Thyroid gland (tissue), 4 donors: ENCODE results near the gene GALNT8. TPM values are rescaled to one million over a fixed set of nuclear protein-coding genes. Genes with fewer than 3 reads are reported as not detected.

Source experiments
- DNase-seq, 2 donors: peaks; one replicate each; pipeline ENCODE4 v3.0.0-alpha.2; 2019
- H3K27ac ChIP-seq, 3 donors: fragments of 200-600 bp; sonication (generic); 1 replicate in 2 of 3; 2 replicates in 1 of 3; pipeline ENCODE4 v1.5.1; 2016 to 2019; ENCODE audit warnings: mild to moderate bottlenecking in 1 of 3, moderate library complexity in 1 of 3
- H3K27me3 ChIP-seq: fragments of 200-600 bp; sonication (generic); one replicate; pipeline ENCODE4 v1.5.1; 2019
- H3K36me3 ChIP-seq, 2 donors: fragments of 200-600 bp; sonication (generic); one replicate each; pipeline ENCODE4 v1.5.1; 2016 to 2019
- H3K4me1 ChIP-seq, 2 donors: fragments of 200-600 bp; sonication (generic); one replicate each; pipeline ENCODE4 v1.5.1; 2017 to 2019
- H3K4me3 ChIP-seq, 3 donors: fragments of 200-600 bp; sonication (generic); replicated peaks in 1 of 3; 1 replicate in 2 of 3; 2 replicates in 1 of 3; pipeline ENCODE4 v1.5.1; 2016; ENCODE audit warnings: mild to moderate bottlenecking in 1 of 3
- H3K9me3 ChIP-seq: fragments of 200-600 bp; sonication (generic); one replicate; pipeline ENCODE4 v1.5.1; 2017
- POLR2A ChIP-seq, 2 donors: fragments of 450-650 bp; IDR thresholded peaks; one replicate each; pipeline ENCODE4 v1.6.1; 2017; ENCODE audit warnings: antibody characterized with exemption in 2 of 2, mild to moderate bottlenecking in 2 of 2, moderate library complexity in 1 of 2
- WGBS, 2 donors: methylation state at CpG; one replicate each; pipeline ENCODE4 v1.1.5; 2017; 5-methylcytosine and 5-hydroxymethylcytosine counted together
- intact Hi-C: fragments of 100-400 bp; cut with DNase I; formaldehyde crosslinking; loops from one replicate; pipeline ENCODE4 v1.15.1; 2023
- total RNA-seq, 4 donors: library from RNA; depleted of rRNA; stranded (reverse); fragments of >200 nt; gene quantifications; one replicate each; pipeline ENCODE4 v1.2.3, GENCODE V29; 2016
- TF ChIP-seq, protein P1 (sequence below), 6 experiments: fragments of 200-600 bp in 3 of 6; fragments of 450-650 bp in 3 of 6; sonication (generic) in 3 of 6; IDR thresholded peaks; one replicate each; pipeline ENCODE4 v1.5.1; 2016 to 2019; ENCODE audit warnings: antibody characterized with exemption in 6 of 6, mild to moderate bottlenecking in 2 of 6, inconsistent platforms in 1 of 6, moderate library complexity in 1 of 6

The GALNT8 gene
- total RNA-seq, 4 donors from 2014 or later: 0.54 to 0.78 TPM; not detected in 2

DNA sequence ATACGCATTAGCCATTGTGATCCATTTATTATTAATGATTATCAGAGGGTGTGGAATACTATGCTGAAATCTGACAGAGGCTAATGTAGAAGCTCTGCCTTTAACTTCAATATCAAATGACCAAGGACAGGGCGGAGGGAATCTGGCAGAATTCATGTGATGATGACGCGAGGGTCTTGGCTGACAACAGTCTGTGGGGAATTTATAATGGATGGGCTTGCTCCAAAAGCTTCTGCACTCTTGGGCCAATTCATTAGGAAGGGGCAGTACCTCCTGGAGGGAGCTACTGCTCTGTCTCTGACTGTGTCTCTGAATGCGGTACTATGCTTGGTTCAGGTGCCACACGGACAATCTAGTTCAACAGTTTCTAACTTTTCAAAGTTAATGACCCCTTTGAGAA lies 46.2 kb downstream of the GALNT8 start:
- no peaks in the 10 kb centered on the region for H3K36me3 ChIP-seq
- H3K27me3 ChIP-seq: no peaks in the 10 kb centered on the region
- H3K27ac ChIP-seq: no peak overlapping the region
- no peak overlapping the region for H3K4me3 ChIP-seq
- intact Hi-C loops: no loop called here
- DNase-seq: no peak
- no peaks in the 10 kb centered on the region for H3K9me3 ChIP-seq
- TF ChIP-seq, protein P1, sequence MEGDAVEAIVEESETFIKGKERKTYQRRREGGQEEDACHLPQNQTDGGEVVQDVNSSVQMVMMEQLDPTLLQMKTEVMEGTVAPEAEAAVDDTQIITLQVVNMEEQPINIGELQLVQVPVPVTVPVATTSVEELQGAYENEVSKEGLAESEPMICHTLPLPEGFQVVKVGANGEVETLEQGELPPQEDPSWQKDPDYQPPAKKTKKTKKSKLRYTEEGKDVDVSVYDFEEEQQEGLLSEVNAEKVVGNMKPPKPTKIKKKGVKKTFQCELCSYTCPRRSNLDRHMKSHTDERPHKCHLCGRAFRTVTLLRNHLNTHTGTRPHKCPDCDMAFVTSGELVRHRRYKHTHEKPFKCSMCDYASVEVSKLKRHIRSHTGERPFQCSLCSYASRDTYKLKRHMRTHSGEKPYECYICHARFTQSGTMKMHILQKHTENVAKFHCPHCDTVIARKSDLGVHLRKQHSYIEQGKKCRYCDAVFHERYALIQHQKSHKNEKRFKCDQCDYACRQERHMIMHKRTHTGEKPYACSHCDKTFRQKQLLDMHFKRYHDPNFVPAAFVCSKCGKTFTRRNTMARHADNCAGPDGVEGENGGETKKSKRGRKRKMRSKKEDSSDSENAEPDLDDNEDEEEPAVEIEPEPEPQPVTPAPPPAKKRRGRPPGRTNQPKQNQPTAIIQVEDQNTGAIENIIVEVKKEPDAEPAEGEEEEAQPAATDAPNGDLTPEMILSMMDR (IDR thresholded peaks at IDR 0.05): no peak
- TF ChIP-seq POLR2A (IDR thresholded peaks at IDR 0.05): no peak
- 81 to 88% methylated on average over 6 of the region's 6 CpGs for WGBS, 2 donors
- no peaks in the 10 kb centered on the region for H3K4me1 ChIP-seq

DNA sequence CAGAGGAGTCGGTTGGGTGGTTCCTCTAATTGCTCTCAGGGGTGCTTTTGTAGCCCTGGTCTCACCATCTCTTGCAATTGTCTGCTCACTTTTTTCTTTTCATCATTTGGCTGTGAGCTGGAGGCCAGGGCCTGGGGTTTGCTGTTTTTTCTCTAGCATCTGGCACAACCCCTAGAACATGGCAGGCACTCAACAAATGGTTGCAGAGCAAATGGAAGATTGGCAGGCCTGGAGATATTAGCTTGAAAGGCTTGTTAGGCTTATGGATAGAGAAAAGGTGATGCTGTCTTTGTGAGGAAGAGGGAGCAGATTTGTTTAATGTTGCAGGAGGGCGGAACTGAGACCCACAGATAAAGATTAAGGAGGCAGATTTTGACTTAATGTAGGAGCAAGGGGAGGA lies 47.0 kb downstream of the GALNT8 start:
- Histone ChIP-seq H3K4me1 (no peaks in the 10 kb centered on the region), H3K36me3 (no peaks in the 10 kb centered on the region), H3K27me3 (no peaks in the 10 kb centered on the region), H3K27ac (no peak overlapping the region), H3K4me3 (no peak overlapping the region), H3K9me3 (no peaks in the 10 kb centered on the region)
- no peak for DNase-seq
- TF ChIP-seq, protein P1 (IDR thresholded peaks at IDR 0.05): no peak
- TF ChIP-seq POLR2A (IDR thresholded peaks at IDR 0.05): no peak
- intact Hi-C loops: no loop called here
- WGBS, 2 donors: 83 to 86% methylated on average over 2 of the region's 2 CpGs

DNA sequence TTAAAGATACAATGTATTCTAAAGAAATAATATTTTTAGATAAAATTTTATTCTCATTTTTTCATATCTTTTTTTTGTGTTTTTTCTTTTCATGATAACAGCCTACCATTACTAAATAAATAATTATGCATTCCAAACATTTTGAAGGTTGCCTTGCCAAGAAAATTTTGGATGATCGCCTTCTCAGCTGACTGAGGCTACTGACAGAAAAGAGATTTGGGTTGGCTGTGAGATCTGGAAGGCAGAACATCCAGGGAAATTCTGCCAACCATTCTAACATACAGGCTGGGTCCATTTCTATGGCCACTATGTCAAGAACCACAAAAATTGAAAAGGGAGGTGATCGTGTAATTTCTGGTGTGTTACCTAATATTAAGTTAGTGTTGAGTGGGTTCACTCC lies 48.1 kb downstream of the GALNT8 start:
- Histone ChIP-seq H3K27me3 (no peaks in the 10 kb centered on the region), H3K27ac (no peak overlapping the region), H3K4me3 (no peak overlapping the region), H3K36me3 (no peaks in the 10 kb centered on the region), H3K9me3 (no peaks in the 10 kb centered on the region), H3K4me1 (no peaks in the 10 kb centered on the region)
- WGBS, 2 donors: 65 to 85% methylated on average over 2 of the region's 2 CpGs
- TF ChIP-seq POLR2A (IDR thresholded peaks at IDR 0.05): no peak
- TF ChIP-seq, protein P1 (IDR thresholded peaks at IDR 0.05): no peak
- DNase-seq: no peak
- intact Hi-C loops: no loop called here

DNA sequence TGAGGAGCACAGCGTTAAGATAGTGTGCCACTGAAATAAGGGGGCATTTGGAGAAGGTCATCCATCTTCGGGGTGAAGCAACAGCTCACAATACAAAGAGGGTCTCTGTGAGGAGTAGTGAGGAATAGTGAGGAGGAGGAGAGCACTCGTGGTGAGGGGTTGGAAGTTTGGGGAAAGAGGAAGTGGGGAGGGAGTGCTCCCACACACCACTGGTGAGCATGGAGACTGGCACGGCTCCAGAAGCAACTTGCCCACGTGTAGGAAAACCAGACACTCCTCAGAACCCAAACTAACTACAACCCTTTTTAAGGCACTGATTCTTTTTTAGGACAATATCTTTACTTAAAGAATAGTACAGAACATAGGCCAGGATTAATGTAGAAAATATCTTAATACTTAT lies 48.9 kb downstream of the GALNT8 start:
- H3K27ac ChIP-seq: no peak overlapping the region
- no peaks in the 10 kb centered on the region for H3K36me3 ChIP-seq
- intact Hi-C loops: no loop called here
- DNase-seq: no peak
- TF ChIP-seq POLR2A (IDR thresholded peaks at IDR 0.05): no peak
- TF ChIP-seq, protein P1 (IDR thresholded peaks at IDR 0.05): no peak
- no peaks in the 10 kb centered on the region for H3K9me3 ChIP-seq
- no peaks in the 10 kb centered on the region for H3K27me3 ChIP-seq
- no peaks in the 10 kb centered on the region for H3K4me1 ChIP-seq
- 61 to 66% methylated on average over 5 of the region's 5 CpGs for WGBS, 2 donors
- no peak overlapping the region for H3K4me3 ChIP-seq

DNA sequence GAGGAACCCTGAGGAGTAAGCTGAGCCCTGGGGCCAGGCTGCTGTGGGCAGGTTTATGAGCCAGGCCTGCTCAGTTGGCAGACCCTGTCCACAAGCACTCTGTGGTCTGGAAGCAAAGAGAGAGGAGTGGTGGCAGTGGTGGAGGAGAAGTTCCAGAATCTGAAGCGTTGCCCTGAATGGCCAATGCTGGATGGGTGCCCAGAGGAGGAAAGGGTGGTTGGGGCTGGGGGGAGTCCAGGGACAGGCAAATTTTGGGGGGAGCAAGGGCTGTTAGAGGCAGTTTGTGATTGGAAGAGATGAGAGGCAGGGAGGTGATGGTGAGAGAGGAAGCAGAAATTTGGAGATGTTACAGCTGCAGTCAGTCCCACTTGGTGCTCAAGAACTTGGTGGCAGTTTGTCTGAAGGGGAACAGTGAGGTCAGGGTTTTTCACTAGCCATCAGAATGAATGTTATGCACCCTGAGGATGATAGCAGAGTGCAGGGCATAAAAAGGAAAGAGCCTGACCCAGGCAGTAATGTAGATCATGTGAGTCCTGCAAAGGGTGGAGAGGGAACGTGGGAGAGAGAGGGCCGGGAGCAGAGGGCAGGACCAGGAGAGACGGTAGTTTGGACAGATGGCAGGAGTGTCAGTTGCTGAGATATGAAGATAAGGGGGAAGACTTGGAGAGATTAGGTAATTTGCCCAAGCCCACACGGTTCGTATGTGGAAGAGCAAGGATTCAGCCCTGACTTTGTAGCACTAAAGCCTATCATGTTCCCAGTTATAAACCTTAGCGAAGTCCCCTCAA lies 51.2 kb downstream of the GALNT8 start:
- TF ChIP-seq, protein P1 (IDR thresholded peaks at IDR 0.05): no peak
- no peak for TF ChIP-seq POLR2A (IDR thresholded peaks at IDR 0.05)
- Histone ChIP-seq H3K27me3 (no peaks in the 10 kb centered on the region), H3K9me3 (no peaks in the 10 kb centered on the region), H3K36me3 (no peaks in the 10 kb centered on the region), H3K4me1 (no peaks in the 10 kb centered on the region), H3K27ac (no peak overlapping the region), H3K4me3 (no peak overlapping the region)
- intact Hi-C loops: no loop called here
- WGBS, 2 donors: 70 to 75% methylated on average over 7 of the region's 7 CpGs
- DNase-seq: no peak
